Measurements from ENCODE around the gene XYLT1. TPM values are rescaled to one million over a fixed set of nuclear protein-coding genes. Genes with fewer than 3 reads are reported as not detected.

The XYLT1 gene
- total RNA-seq, 2 experiments from 2014 or later = 7.3 to 8.9 TPM

DNA sequence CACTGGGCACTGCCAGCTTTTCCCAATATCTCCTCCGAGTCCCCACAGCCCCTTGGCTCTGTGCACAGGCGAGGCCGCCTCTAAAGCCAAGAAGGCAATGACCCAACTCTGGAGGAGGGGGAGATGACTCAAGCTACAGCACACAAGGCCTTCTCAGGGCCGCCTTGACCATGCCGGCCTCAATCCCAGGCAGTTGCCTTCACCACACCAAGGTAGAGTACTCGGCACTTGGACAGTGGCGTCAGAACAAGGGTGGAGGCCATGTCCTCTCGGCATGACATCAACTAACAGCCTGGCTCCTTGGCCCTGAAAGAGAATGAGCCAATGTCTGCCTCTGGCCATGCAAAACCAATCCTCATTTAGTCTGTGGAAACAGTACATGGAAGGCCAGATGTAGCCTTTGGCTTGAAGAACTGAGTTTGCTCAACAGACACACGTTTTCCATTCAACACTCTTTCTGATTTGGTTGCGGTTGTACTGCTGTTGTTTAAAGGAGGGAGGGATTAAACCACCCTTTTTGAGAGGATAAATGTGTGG lies 139.6 kb downstream of the XYLT1 start:
- intact Hi-C loops (cut with micrococcal nuclease) = no loop called here
- Mint-ChIP-seq H3K27me3 (no peaks in the 10 kb centered on the region), H3K27ac (no peak overlapping the region), H3K4me1 (ENCODE audit: low read depth) (peaks cover 3% of the 10 kb centered on the region), H3K4me3 (no peak overlapping the region), H3K9me3 (no peaks in the 10 kb centered on the region), H3K36me3 (ENCODE audit: low read depth) (no peaks in the 10 kb centered on the region)
- CTCF ChIA-PET = no interaction called here
- POLR2A ChIA-PET = no interaction called here
- no peak for ATAC-seq
- no peak for DNase-seq
- TF ChIP-seq, protein P1, sequence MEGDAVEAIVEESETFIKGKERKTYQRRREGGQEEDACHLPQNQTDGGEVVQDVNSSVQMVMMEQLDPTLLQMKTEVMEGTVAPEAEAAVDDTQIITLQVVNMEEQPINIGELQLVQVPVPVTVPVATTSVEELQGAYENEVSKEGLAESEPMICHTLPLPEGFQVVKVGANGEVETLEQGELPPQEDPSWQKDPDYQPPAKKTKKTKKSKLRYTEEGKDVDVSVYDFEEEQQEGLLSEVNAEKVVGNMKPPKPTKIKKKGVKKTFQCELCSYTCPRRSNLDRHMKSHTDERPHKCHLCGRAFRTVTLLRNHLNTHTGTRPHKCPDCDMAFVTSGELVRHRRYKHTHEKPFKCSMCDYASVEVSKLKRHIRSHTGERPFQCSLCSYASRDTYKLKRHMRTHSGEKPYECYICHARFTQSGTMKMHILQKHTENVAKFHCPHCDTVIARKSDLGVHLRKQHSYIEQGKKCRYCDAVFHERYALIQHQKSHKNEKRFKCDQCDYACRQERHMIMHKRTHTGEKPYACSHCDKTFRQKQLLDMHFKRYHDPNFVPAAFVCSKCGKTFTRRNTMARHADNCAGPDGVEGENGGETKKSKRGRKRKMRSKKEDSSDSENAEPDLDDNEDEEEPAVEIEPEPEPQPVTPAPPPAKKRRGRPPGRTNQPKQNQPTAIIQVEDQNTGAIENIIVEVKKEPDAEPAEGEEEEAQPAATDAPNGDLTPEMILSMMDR (IDR thresholded peaks at IDR 0.05) = no peak

DNA sequence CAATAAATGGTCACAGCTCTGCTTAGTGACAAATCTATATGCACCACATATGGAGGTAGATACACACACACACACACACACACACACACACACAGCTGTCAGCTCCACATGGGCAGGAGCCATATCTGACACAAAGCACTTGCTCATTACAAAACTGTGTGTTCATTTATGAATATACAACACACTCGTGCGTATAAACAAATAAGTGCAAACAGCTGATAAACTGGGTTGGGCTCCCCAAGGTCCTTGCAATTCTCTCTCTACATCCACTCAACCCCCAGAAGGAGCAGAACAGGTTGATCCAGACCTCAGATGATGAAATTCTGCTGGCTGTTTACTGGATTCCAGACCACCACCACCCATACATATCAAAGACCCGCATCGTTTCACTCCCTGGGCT lies 140.7 kb downstream of the XYLT1 start:
- no peaks in the 10 kb centered on the region for H3K27me3 Mint-ChIP-seq
- DNase-seq (no peak), ATAC-seq (no peak)
- ChIA-PET CTCF (no interaction called here), POLR2A (interaction anchor here (0.6 kb wide), 1 partner anchor 23 kb away, joined by 3 read pairs; no protein-coding TSS in a partner anchor)
- no peaks in the 10 kb centered on the region for H3K9me3 Mint-ChIP-seq
- TF ChIP-seq, protein P1 (IDR thresholded peaks at IDR 0.05) = no peak
- no peak overlapping the region for H3K4me3 Mint-ChIP-seq
- H3K36me3 Mint-ChIP-seq (ENCODE audit: low read depth) = no peaks in the 10 kb centered on the region
- H3K4me1 Mint-ChIP-seq (ENCODE audit: low read depth) = peaks cover 3% of the 10 kb centered on the region
- intact Hi-C loops (cut with micrococcal nuclease) = no loop called here
- H3K27ac Mint-ChIP-seq = no peak overlapping the region

DNA sequence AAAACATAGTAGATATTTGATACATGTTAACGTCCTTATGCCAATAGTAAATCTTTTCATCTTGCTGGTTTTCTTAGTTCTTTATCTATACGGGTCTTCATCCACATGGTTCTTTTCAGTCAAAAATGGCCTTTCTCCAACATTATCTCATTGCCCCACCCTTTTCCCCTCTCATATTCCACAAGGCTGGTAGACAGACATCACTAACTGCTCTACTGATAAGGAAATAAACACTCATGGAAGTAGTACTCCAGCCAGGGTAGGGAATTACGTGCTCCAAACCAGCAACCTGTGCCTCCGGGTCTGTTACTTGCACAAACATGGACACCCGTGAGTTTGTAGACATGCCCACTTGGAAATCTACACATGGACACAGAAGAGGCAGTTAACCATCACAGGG lies 141.4 kb downstream of the XYLT1 start:
- H3K36me3 Mint-ChIP-seq (ENCODE audit: low read depth) = no peaks in the 10 kb centered on the region
- no peaks in the 10 kb centered on the region for H3K27me3 Mint-ChIP-seq
- ChIA-PET POLR2A (no interaction called here), CTCF (interaction anchor here (1.2 kb wide), 1 partner anchor 111 kb away, joined by 3 read pairs; no protein-coding TSS in a partner anchor)
- H3K4me1 Mint-ChIP-seq (ENCODE audit: low read depth) = peaks cover 3% of the 10 kb centered on the region
- H3K4me3 Mint-ChIP-seq = no peak overlapping the region
- intact Hi-C loops (cut with micrococcal nuclease) = no loop called here
- TF ChIP-seq, protein P1 (IDR thresholded peaks at IDR 0.05) = no peak
- ATAC-seq = no peak
- H3K27ac Mint-ChIP-seq = no peak overlapping the region
- no peaks in the 10 kb centered on the region for H3K9me3 Mint-ChIP-seq
- no peak for DNase-seq

DNA sequence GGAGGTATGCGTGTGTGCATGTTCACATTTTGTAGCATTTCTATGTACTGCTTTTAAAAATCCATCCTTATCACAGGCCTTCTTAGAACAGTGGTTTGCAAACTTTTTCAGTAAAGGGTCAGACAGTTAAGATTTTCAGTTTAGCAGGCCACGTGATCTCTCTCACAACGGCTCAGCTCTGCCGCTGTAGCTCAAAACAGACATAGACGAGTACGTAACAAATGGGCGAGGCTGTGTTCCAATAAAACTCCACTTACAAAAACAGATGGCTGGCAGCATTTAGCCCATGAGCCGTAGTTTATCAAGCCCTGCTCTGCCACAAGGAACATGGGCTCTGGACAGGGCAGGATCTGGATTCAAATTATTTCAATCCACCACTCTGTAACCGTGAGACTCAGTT lies 141.8 kb downstream of the XYLT1 start:
- Mint-ChIP-seq H3K27me3 (no peaks in the 10 kb centered on the region), H3K9me3 (no peaks in the 10 kb centered on the region), H3K4me1 (ENCODE audit: low read depth) (peaks cover 3% of the 10 kb centered on the region), H3K27ac (no peak overlapping the region), H3K36me3 (ENCODE audit: low read depth) (no peaks in the 10 kb centered on the region), H3K4me3 (no peak overlapping the region)
- no peak for DNase-seq
- TF ChIP-seq, protein P1 (IDR thresholded peaks at IDR 0.05) = no peak
- ATAC-seq = no peak
- intact Hi-C loops (cut with micrococcal nuclease) = no loop called here
- POLR2A ChIA-PET = no interaction called here
- CTCF ChIA-PET = interaction anchor here (1.2 kb wide), 1 partner anchor 110 kb away, joined by 3 read pairs; no protein-coding TSS in a partner anchor

DNA sequence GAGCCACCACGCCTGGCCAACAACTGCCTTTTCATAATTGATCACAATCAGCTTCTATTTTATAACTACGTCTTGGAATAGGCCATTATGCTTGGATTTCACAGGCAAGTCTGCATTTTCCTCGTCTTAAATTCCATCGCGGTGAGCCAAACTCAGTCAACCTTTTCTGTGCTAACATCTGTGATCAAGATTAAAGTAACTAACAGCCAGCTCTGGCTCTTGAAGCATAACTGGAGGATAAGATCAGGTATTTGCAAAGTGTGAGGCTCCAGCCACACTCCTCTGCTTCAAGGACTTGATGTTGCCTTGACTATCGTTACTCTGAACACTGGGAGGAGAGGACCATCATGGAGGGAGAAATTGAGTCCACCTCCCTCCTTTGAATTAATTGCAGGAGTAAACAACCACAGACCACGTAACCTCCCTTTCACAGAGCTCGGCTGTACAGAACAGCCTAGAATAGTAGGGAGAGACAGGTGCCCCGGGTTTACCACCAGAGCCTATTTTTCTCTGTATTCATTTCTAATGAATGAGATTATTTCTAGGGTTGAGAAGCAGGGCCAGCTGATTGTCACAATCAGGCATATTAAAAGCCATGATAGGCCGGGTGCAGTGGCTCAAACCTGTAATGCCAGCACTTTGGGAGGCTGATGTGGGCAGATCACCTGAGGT lies 143.0 kb downstream of the XYLT1 start:
- Mint-ChIP-seq H3K36me3 (ENCODE audit: low read depth) (no peaks in the 10 kb centered on the region), H3K4me1 (ENCODE audit: low read depth) (peaks cover 3% of the 10 kb centered on the region), H3K4me3 (no peak overlapping the region), H3K27me3 (no peaks in the 10 kb centered on the region), H3K9me3 (no peaks in the 10 kb centered on the region), H3K27ac (no peak overlapping the region)
- CTCF ChIA-PET = no interaction called here
- TF ChIP-seq, protein P1 (IDR thresholded peaks at IDR 0.05) = no peak
- intact Hi-C loops (cut with micrococcal nuclease) = no loop called here
- no peak for ATAC-seq
- POLR2A ChIA-PET = no interaction called here
- no peak for DNase-seq

All from activated CD8-positive, alpha-beta T cell treated with anti-CD3 and anti-CD28 coated beads for 36 hours (primary cell).